ENCODE measurements around the gene PDXDC1.
A peak's percentile ranks its signal among the peaks of the same experiment; 100 is the strongest.
"Not testable (repeated sequence)": the region's sequence is repeated elsewhere in the genome, so short reads cannot be mapped to it uniquely, and the experiment has no call there.

Gene PDXDC1

GRCh38 chr16:15071916-15072769 is 97.3 kb downstream of the PDXDC1 start:
- not testable (repeated sequence) for DNase-seq (ENCODE audit: low read depth)

- no peak for DNase-seq (ENCODE audit: low read depth)
Observed at GRCh38 chr16:15073101-15073500, 98.3 kb downstream of the PDXDC1 start.

- DNase-seq (ENCODE audit: low read depth): not testable (repeated sequence)
Observed at GRCh38 chr16:15076161-15076560, 101.3 kb downstream of the PDXDC1 start.

DNA sequence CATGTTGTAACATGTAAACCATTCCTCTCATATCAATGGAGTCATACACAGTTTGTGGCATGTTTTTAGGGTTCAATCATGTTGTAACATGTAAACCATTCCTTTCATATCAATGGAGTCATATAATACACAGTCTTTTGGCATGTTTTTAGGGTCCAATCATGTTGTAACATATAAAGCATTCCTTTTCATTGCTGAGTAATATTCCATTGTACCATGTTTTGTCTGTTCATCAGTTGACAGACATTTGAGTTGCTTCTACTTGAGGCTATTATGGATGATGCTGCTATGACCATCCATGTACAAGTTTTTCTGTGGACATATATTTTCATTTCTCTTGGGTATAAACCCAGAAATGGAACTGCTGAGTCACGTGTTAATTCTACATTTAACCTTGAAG is 106.1 kb downstream of the PDXDC1 start:
- not testable (repeated sequence) for DNase-seq (ENCODE audit: low read depth)

- not testable (repeated sequence) for DNase-seq (ENCODE audit: low read depth)
Observed at GRCh38 chr16:15082788-15083187, 108.0 kb downstream of the PDXDC1 start.

- not testable (repeated sequence) for DNase-seq (ENCODE audit: low read depth)
Observed at GRCh38 chr16:15090663-15091269, 115.9 kb downstream of the PDXDC1 start.

DNA sequence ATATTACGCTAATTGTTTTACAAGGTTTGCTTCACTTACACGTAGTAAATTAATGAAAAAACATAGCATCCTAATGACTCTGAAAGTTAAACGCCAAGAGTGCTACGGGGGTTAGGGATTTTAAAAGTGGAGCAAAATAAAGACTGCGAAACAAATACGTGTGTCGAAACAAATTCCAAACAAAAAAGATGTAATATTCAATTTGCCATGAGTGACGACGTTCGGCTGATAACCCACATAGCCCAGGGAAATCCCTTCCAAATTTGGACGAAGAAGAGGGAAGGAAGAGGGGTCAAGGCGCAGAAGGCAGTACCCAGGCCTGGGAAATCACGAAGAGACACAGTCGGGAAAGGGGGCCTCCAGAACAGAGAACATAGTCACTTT is 118.7 kb downstream of the PDXDC1 start:
- not testable (repeated sequence) for DNase-seq (ENCODE audit: low read depth)

- peak; percentile 72 for DNase-seq (ENCODE audit: low read depth)
Observed at GRCh38 chr16:15093955-15094827, 119.4 kb downstream of the PDXDC1 start, which contains the start of gene RRN3. Gene RRN3 (minus strand): TSS chr16:15094272. CDS start chr16:15094233, 39 bp downstream.

GRCh38 chr16:15096583-15096972 is 121.8 kb downstream of the PDXDC1 start:
- not testable (repeated sequence) for DNase-seq (ENCODE audit: low read depth)

DNA sequence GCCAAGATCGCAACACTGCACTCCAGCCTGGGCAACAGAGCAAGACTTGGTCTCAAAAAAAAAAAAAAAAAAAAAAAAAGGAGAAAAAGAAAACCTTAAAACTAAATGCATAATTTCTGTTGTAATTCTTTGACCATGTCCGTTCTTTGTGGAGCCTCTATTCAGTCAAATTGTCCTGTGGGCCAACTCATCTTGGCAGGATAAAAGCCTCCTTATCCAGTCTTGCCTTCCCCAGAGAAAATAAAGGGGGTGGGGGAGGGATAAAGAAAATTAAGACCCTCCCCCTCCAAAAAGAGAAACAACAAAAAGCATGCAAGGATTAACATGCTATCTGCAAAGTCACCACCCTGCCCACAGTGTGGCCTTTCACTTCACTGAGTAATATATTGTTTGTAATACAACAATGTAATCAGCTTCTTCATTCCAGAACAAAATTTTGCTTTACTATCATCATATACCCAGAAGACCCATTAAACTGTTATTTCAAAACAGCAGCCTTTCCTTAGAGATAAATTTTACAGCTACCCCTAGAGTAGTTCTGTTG is 124.6 kb downstream of the PDXDC1 start:
- DNase-seq (ENCODE audit: low read depth): not testable (repeated sequence)

DNA sequence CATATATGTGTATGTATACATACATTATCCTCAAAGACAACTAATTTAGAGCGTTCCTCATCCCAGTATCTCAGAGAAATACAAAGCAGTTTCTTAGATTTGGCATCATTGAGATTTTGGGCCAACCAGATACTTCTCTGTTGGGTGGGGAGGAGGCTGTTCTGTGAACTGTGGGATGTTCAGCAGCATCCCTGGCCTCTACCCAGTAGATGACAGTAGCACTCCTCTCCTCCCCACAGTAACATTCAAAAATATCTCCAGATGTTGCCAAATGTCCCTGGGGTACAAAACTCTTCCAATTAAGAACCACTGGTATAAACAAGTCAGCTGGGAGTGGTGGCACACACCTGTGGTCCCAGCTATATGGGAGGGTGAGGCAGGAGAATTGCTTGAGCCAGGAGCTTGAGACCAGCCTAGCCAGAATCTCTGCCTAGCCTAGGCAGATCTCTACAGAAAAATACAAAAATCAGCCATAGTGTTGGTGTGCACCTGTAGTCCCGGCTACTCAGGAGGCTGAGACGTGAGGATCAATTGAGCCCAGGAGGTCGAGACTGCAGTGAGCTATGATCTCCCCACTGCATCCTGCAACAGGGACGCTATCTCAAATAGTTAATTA is 125.7 kb downstream of the PDXDC1 start:
- not testable (repeated sequence) for DNase-seq (ENCODE audit: low read depth)

- DNase-seq (ENCODE audit: low read depth): not testable (repeated sequence)
Observed at GRCh38 chr16:15127641-15128425, 153.0 kb downstream of the PDXDC1 start.

DNA sequence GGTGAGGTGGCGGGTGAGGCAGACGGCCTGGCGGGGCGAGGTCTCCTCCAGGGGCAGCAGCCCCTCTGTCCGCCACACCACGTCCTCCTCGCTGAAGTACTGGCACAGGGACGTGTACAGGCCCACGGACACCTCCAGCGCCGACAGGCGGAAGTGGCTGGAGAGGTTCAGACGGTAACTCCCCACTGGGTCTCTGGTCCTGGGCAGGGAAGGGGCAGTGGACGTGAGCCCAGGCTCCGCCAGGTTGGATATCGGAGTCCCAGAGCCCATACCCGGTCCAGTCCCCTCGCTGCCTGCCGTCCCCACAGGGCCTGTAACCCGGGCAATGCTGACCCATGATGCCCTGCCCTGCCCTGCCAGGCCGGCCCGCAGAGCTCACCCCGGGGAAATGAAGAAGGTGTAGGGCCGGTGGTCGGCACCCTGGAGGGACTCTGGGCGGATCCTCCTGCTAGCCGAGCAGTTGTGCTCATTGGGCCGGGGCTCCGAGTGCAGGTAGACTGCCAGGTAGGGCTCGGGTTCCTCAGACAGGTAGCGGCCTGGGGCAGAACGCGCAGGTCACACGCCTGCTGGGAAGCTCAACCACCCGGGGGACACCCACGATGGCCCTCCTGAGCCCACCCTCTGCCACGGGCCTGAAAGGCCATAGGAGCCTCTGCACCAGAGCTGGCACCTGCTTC is 155.6 kb downstream of the PDXDC1 start:
- DNase-seq (ENCODE audit: low read depth): not testable (repeated sequence)

- DNase-seq (ENCODE audit: low read depth): not testable (repeated sequence)
Observed at GRCh38 chr16:15130943-15131700, 156.3 kb downstream of the PDXDC1 start.

- DNase-seq (ENCODE audit: low read depth): not testable (repeated sequence)
Observed at GRCh38 chr16:15132719-15133428, 158.0 kb downstream of the PDXDC1 start.

- not testable (repeated sequence) for DNase-seq (ENCODE audit: low read depth)
Observed at GRCh38 chr16:15133554-15133953, 158.7 kb downstream of the PDXDC1 start.

- not testable (repeated sequence) for DNase-seq (ENCODE audit: low read depth)
Observed at GRCh38 chr16:15134752-15135482, 160.1 kb downstream of the PDXDC1 start.

Data from activated gamma-delta T cell treated with anti-CD3 and anti-CD28 coated beads, Interleukin-2, amount 50 U/mL, for 16 hours (primary cell).